ENCODE data around the gene RAB6B. TPM values are rescaled to one million over a fixed set of nuclear protein-coding genes. Genes with fewer than 3 reads are reported as not detected.

Gene RAB6B
- total and polyA plus RNA-seq, 2 of the 4 experiments (the other 2 are of a cell fraction) = 0.18 to 1.2 TPM

DNA sequence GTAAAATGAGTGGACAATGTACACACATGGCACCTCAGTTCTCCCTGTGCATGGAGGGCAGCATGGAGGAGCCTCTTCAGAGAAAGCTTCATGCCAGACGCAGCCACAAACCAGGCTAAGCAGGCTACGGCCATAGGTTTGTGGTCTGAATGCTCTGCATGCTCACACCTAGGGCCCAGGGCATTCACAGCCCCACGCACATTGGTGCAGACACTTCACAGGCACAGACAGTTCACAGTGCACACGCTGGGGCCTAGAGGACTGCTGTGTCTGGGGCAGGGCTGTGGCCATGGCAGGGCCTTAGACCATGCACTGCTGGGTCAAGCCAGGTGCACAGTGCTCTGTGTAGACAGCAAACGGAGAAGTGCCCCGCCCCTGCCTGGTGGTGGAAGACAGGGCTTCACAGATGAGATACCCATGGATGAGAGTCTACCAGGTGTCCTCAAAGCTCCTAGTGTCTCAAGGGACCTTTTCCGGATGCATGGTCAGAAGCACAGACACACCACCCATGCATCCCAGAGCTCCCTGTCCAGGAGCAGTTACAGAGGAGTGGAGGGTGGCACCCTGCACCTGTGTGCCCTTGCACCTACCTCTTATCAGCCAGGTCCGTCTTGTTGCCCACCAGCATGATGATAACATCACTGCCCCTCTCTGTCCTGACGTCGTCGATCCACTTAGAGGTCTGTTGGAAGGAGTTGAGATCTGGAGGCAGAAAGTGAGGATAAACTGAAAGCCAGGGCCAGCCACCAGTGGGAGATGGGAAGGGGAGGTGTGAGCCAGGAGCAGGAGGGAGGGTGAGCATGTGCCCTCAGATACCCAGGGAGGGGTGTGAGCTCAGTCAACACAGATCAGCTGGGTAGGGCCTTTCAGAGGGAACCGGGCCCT lies 56.5 kb downstream of the RAB6B start:
- Histone ChIP-seq H3K9me3 (ENCODE audit: control insufficient read depth, insufficient read depth, low read length) (no peaks in the 10 kb centered on the region), H2AK5ac (ENCODE audit: low read depth, low read length) (no peak overlapping the region), H3K9me1 (ENCODE audit: insufficient read depth, low read length) (no peaks in the 10 kb centered on the region), H4K8ac (ENCODE audit: low read depth in 2 of 2, low read length in 2 of 2) (no peak overlapping the region), H3K14ac (replicated peaks; ENCODE audit: low read depth, low read length) (no peak overlapping the region), H3K23ac (ENCODE audit: low read depth, low read length) (no peak overlapping the region), H3K36me3 (ENCODE audit: control insufficient read depth, insufficient read depth, low read length) (no peaks in the 10 kb centered on the region), H3K4me2 (ENCODE audit: low read depth, low read length) (no peak overlapping the region), H2BK15ac (ENCODE audit: low read depth, low read length) (no peak overlapping the region), H3K4ac (ENCODE audit: low read depth, low read length) (no peak overlapping the region), H3K27ac (ENCODE audit: insufficient read depth, low read length) (no peak overlapping the region), H3K18ac (ENCODE audit: low read depth, low read length) (no peak overlapping the region), H4K20me1 (ENCODE audit: insufficient read depth, low read length) (no peaks in the 10 kb centered on the region; the same call in 1 of the 2 replicates), H2BK5ac (ENCODE audit: low read depth, low read length, poor library complexity, severe bottlenecking) (no peak overlapping the region), H4K91ac (ENCODE audit: insufficient read depth, low read depth, low read length) (no peak overlapping the region), H3K56ac (ENCODE audit: extremely low read depth, insufficient read depth, low read length) (no peak overlapping the region), H2BK120ac (ENCODE audit: low read depth, low read length) (no peak overlapping the region), H3K4me1 (ENCODE audit: control insufficient read depth, insufficient read depth, low read length) (no peaks in the 10 kb centered on the region; the same call in 1 of the 2 replicates), H2AFZ (replicated peaks; ENCODE audit: low read length, poor library complexity) (no peak overlapping the region), H2AK9ac (replicated peaks; ENCODE audit: low read depth, low read length, poor library complexity) (no peak overlapping the region), H3K27me3 (ENCODE audit: control insufficient read depth, insufficient read depth, low read length) (peaks cover 4% of the 10 kb centered on the region; the same call in 1 of the 2 replicates), H3K79me1 (ENCODE audit: low read depth in 1 of 2, low read length in 2 of 2) (no peaks in the 10 kb centered on the region), H4K5ac (ENCODE audit: low read depth, low read length) (no peak overlapping the region), H3K4me3 (ENCODE audit: insufficient read depth, low read depth, low read length) (no peak overlapping the region), H3K9ac (ENCODE audit: low read depth, low read length) (no peak overlapping the region), H2BK20ac (ENCODE audit: low read depth, low read length) (no peak overlapping the region)
- in situ Hi-C loops (cut with MboI; ENCODE audit: low sequenced_read_pairs) = no loop called here
- intact Hi-C loops (cut with micrococcal nuclease) = no loop called here
- WGBS, 2 experiments (ENCODE audit: extremely low coverage in 2 of 2, insufficient read length in 1 of 2) = 79% methylated on average over 8 of the region's 12 CpGs; no CpG with 5 or more reads in 1 of the 2 experiments
- POLR2A ChIA-PET (ENCODE audit: unreplicated experiment) = no interaction called here
- ATAC-seq (ENCODE audit: low read depth) (no peak), DNase-seq (no peak)
- CTCF ChIA-PET = no interaction called here
- no TSS peak for BruUV-seq (replicated peaks)
- TF ChIP-seq FOS (IDR thresholded peaks at IDR 0.05; ENCODE audit: low read depth, low read length) (no peak), MAFK (IDR thresholded peaks at IDR 0.05; ENCODE audit: low read depth, low read length) (no peak), CHD1 (IDR thresholded peaks at IDR 0.05; ENCODE audit: low read depth, low read length) (no peak), RCOR1 (IDR thresholded peaks at IDR 0.05; ENCODE audit: insufficient replicate concordance, low read length) (no peak), BHLHE40 (IDR thresholded peaks at IDR 0.05; ENCODE audit: low read depth, low read length) (no peak), SMC3 (IDR thresholded peaks at IDR 0.05; ENCODE audit: low read depth, low read length) (no peak)
- TF ChIP-seq, protein P1, sequence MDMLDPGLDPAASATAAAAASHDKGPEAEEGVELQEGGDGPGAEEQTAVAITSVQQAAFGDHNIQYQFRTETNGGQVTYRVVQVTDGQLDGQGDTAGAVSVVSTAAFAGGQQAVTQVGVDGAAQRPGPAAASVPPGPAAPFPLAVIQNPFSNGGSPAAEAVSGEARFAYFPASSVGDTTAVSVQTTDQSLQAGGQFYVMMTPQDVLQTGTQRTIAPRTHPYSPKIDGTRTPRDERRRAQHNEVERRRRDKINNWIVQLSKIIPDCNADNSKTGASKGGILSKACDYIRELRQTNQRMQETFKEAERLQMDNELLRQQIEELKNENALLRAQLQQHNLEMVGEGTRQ (IDR thresholded peaks at IDR 0.05; ENCODE audit: low read depth, low read length) = no peak
- dilution Hi-C loops (cut with HindIII; ENCODE audit: low sequenced_read_pairs, unreplicated experiment) = no loop called here
